Left renal pelvis (tissue), 4 donors: ENCODE results near the gene VKORC1. TPM values are rescaled to one million over a fixed set of nuclear protein-coding genes. Genes with fewer than 3 reads are reported as not detected.
"Not testable (repeated sequence)": the region's sequence is repeated elsewhere in the genome, so short reads cannot be mapped to it uniquely, and the experiment has no call there.

ENCODE experiments used
- DNase-seq, 4 donors: peaks; one replicate each; pipeline ENCODE4 v3.0.0-alpha.2; 2013; ENCODE audit warnings: low read depth in 4 of 4, low spot score in 3 of 4
- polyA plus RNA-seq, 4 donors: library from polyadenylated mRNA; unstranded; fragments of 120-200 nt; gene quantifications; one replicate each; pipeline ENCODE4 v1.2.1, GENCODE V29; 2013; ENCODE audit not compliant: insufficient read length in 4 of 4

Gene VKORC1
- polyA plus RNA-seq, 4 donors = 74.1 to 77.8 (median 76.9) TPM

DNA sequence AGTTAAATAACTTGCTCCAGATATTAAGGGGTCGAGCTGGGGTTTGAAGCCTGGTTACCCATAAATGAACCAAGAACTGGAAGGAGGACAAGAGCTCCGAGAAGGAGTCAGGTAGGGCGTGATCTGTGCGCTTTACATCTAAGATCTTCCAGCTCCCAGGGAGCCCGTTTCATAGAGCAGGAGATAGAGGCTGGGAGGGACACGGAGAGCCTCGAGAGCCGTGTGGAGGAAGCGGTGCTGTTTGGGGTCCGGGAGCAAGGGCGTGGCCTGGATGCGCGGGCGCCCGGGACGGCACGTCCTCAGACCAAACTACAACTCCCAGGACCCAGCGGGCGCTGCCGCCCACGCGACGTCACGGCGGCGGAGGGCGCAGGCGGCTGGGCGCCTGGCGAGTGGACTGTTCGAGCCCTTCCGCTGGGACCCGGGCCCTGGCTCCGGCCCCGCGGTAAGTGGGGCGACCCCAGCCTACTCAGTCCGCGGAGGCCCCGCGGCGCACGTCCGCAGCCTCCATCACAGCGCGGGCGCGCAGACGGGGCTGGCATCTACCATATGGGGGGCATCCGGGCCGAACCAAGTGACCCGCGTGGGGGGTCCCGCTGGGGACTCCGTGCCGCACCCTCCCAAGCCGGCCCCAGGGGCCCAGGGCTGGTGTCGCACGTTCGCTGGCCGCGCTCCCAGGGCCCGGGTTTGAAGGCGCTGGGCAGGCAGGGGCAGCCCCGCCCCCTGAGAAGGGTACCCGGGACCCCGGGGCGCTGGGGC is 13.6 kb upstream of the VKORC1 start, which contains the start of gene BCKDK:
BCKDK (plus strand) TSS at position 352 of the 759 bp plus-strand sequence. CDS start 838 bp downstream, outside the sequence.
- DNase-seq = no peak

DNA sequence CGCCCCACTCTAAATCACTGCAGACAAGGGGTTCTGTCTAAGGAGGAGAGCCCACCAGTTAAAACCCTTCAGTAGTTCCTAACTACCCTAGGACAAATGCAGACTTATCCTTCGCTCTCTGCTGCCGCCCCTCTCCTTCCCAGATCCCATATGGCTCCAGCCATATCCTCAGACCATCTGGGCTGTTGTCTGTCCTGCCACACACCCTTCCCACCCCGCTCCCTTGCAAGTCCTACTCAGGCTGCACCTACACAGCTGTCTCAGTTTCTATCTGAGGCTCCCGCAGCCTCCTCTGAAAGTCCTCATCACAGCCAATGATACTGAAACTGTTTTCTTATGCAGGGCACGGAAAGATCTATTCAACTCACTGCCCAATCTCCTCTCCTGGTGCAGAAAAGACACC is 12.9 kb upstream of the VKORC1 start:
- no peak for DNase-seq

GRCh38 chr16:31106509-31107464 is 12.2 kb upstream of the VKORC1 start:
- no peak for DNase-seq

DNA sequence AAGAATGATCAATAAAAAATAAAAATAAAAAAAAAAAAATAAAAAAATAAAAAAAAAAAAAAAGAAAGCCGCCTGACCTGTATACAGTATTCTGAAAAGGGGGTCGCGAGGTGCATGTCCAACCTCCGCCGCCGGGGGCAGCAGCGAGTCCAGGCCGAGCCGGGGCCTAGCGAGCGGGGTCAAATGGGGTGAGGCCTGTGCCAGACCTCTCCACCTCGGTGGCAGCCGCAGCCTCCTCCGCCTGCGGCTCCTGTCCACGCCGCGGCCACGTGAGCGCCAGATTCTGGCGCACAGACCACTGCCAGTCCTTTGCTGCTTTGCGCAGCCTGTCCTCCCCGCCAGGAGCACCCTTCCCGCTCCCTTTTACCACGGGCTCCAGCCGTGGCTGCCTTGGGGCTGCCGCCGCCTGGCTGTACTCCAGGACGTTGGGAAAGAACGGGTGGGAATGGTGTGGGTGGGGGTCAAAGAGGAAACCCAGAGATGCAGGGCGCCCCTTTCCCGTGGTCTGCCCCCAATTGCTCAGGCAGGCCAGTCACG is 11.1 kb upstream of the VKORC1 start:
- DNase-seq = no peak

GRCh38 chr16:31100876-31101641 is 6.5 kb upstream of the VKORC1 start:
- not testable (repeated sequence) for DNase-seq

GRCh38 chr16:31099860-31100638 is 5.5 kb upstream of the VKORC1 start:
- DNase-seq = no peak

GRCh38 chr16:31094088-31094423 is 541 bp downstream of the VKORC1 start:
- no peak for DNase-seq

DNA sequence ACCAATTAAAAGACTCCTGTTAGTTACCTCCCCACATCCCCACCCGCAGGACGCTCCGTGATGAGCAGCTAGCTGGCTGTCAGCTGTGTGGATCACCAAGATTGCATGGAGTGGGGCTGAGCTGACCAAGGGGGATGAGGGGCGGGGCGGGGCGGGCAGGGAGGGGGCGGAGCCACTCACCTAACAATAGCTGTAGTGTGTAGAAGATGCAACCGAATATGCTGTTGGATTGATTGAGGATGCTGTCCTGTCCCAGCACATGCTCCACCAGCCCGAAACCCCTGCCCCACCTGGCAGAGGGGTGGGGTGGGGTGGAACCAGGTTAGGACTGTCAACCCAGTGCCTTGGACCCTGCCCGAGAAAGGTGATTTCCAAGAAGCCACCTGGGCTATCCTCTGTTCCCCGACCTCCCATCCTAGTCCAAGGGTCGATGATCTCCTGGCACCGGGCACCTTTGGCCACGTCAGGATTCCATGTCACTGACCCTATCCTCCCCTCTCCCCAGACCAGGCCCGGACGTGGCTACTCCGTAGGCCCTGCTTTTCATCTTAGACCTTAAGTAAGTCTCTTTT is 1.4 kb downstream of the VKORC1 start:
- no peak for DNase-seq

DNA sequence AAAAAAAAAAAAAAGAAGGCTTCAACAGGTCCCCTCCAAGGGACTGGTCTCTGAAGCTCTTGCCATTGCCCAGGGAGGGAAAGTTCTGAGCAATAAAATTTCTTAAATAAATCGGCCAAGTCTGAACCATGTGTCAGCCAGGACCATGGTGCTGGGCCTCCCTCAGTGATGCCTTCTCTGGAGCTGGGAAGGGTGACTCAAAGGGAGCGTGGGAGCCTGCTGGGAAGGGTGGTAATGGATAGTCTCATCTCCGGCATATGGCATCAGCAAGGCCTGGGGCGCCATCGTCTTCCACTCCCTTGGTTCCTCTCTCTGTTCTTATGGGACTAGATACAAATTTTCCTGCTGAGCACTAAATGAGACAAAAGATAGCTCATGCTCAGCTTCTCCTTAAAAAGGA is 2.3 kb downstream of the VKORC1 start:
- no peak for DNase-seq

DNA sequence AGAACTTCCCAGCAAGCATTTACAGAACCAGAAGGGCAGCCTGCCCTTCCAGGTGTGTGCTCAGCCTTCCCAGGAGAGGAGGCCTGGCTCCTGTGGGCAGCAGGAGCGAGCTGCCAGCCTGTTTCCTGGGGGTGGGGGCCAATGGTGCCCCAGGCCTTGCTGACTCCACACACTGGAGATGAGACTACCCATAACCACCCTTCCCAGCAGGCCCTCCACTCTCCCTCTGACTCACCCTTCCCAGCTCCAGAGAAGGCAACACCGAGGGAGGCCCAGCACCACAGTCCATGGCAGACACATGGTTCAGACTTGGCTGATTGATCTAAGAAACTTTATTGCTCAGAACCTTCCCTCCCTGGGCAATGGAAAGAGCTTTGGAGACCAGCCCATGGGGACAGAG is 4.1 kb downstream of the VKORC1 start:
- no peak for DNase-seq

DNA sequence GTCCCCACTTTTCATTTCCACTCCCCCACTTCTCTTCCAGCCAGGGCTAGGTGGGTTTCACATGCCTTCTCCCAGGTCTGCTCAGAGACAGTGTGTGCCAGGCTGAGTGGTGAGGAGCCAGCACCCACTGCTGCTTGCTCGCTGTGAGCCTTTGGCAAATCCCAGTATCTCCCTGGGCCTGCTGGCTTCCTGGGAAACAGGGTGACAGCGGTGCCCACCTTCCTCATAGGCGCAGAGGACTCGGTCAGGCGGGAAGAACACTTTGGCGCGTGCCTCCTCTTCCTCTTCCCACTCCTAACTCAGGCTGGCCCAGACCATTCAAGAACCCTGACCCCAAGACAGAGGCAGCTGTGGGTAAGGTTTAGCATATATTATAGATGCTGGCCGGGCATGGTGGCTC is 5.4 kb downstream of the VKORC1 start:
- DNase-seq = no peak

DNA sequence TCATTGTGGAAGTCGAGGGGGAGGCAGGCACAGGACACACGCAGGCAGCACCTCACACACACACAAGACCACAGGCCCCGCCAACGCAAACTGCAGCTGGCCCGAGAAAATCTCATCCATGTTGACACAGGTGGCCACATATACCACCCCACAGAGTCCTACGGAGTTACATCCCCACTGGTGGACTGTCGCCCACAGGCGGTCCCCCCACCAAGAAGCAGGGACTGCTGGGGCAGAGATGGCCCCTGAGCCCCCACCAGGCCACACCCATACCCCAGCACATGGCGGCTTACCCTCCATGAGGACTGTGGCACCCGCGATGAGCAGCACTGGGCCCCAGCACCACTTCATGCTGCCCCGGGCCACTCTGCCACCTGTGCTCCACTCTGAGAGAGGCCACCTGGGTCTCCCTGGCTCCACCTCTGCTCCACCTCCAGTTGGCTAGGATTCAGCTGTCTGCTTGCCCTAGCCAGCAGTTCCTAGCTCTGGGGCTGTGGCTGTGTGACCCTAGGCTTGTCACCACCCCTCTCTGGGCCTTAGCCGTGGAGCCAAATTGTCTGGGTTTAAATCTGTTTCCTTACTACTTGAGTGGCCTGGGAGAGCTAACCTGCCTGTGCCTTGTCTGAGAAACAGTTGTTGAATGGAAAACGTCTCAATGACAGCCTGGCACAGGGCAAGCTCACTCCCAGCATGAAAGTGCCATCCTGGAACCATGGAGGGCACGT is 6.0 kb downstream of the VKORC1 start, which contains the start of gene PRSS53:
PRSS53 (minus strand) TSS at position 485 of the 725 bp plus-strand sequence; CDS start at position 351, 134 bp downstream.
- no peak for DNase-seq

DNA sequence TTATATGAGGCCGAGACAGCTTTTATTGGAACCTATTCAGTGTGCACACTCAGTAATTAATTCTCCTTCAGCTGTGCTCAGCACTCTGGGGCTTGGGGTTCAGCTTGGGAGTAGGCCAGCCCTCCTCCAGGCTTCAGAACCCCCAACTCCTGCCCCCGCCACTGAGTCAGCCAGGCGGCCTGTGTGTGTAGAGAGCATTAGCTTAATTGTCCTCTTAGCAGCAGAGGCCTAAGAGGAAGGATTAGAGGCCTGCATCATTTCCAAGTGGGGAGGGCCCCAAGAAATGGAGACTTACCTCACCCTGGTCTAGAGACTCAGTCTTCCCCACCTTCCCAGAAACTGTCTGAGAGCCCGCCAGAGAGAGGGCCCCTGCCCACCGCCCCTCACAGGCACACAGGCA is 6.6 kb downstream of the VKORC1 start:
- no peak for DNase-seq

DNA sequence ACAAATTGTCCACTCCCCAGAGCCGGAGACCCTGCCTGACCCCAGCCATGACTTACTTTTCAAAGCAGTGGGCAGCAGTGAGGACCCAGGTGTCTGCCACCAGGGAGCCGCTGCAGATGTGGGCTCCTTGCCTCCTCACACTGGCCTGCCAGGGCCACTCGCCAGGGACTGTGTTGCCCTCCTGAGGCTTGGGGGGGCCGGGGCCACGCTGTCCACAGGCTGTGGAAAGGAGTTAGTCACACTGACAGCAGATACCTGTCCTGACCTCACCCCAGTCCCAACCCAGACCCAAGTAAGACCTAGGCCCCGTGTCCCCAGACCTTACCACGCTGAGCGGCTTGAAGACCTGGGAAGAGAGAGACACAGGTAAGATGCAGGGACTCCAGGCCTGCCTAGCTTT is 7.1 kb downstream of the VKORC1 start:
- no peak for DNase-seq

DNA sequence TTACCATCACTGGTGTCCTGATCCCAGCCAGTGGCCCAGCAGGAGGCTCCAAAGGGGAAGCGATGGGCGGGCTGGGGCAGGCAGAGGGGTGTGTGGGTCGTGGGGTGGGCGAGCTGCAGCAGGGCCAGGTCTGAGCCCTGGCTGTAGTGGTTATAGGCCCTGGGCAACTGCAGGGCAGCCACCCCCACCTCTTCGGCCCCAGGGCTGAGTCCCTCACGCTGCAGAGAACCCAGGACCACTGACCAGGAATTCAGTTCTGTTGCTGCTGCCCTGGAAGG is 8.0 kb downstream of the VKORC1 start:
- DNase-seq = no peak

GRCh38 chr16:31085873-31086628 is 8.5 kb downstream of the VKORC1 start:
- no peak for DNase-seq

DNA sequence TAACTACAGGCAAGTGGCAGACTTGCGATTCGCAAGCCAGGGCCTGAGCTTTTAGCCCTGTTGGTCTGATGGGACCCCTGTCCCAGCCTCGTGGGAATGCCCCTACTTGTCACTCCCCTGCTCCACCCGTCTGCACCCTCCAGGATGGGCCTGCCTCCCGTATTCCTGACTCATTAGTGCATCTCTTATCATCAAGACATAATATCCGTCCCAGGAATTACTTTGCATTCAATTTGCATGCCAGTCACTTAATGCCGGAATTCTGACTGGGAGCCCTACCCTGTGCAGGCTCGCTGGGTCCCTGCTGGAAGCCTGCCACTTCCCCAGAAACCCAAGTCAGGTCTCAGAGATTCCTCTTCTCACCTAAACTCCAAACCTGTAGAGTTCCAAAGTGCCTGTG is 9.2 kb downstream of the VKORC1 start:
- no peak for DNase-seq

- DNase-seq = no peak
Measured at GRCh38 chr16:31084584-31085302, 9.9 kb downstream of the VKORC1 start.
